Heart left ventricle (tissue), 16 donors: ENCODE results near the gene IGSF10. TPM values are rescaled to one million over a fixed set of nuclear protein-coding genes. Genes with fewer than 3 reads are reported as not detected.

Experiments
- ATAC-seq, 4 donors: fragments of 200-7000 bp; cut with Tn5 transposase; one replicate each; pipeline ENCODE4 v1.9.1; 2020 to 2022; ENCODE audit warnings: moderate library complexity in 4 of 4, mild to moderate bottlenecking in 3 of 4, moderate number of reproducible peaks in 1 of 4
- DNase-seq, 5 donors: peaks; one replicate each; pipeline ENCODE4 v3.0.0-alpha.2; 2020
- H3K27ac ChIP-seq, 12 donors: fragments of 200-600 bp; sonication (generic) in 4 of 12; one replicate each; pipeline versions ENCODE4 v1.5.0 to v1.8.0; 2016 to 2022; ENCODE audit warnings: mild to moderate bottlenecking in 2 of 12
- H3K27me3 ChIP-seq, 9 donors: fragments of 200-600 bp; sonication (generic) in 2 of 9; one replicate each; pipeline versions ENCODE4 v1.5.1 to v1.8.0; 2016 to 2022; ENCODE audit warnings: mild to moderate bottlenecking in 3 of 9
- H3K36me3 ChIP-seq, 9 donors: fragments of 200-600 bp; sonication (generic) in 2 of 9; one replicate each; pipeline versions ENCODE4 v1.5.0 to v1.8.0; 2018 to 2022; ENCODE audit warnings: mild to moderate bottlenecking in 2 of 9
- H3K4me1 ChIP-seq, 12 donors: fragments of 200-600 bp; sonication (generic) in 4 of 12; one replicate each; pipeline versions ENCODE4 v1.5.0 to v1.8.0; 2016 to 2022; ENCODE audit warnings: mild to moderate bottlenecking in 3 of 12
- H3K4me3 ChIP-seq, 12 donors: fragments of 200-600 bp; sonication (generic) in 4 of 12; one replicate each; pipeline versions ENCODE4 v1.5.0 to v1.8.0; 2017 to 2022; ENCODE audit warnings: mild to moderate bottlenecking in 9 of 12, moderate library complexity in 4 of 12
- H3K9me3 ChIP-seq, 12 donors: fragments of 200-600 bp; sonication (generic) in 4 of 12; one replicate each; pipeline versions ENCODE4 v1.5.0 to v1.8.0; 2016 to 2022; ENCODE audit warnings: mild to moderate bottlenecking in 1 of 12
- POLR2A ChIP-seq, 2 donors: fragments of 450-650 bp; IDR thresholded peaks; one replicate each; pipeline ENCODE4 v1.6.1; 2017; ENCODE audit warnings: antibody characterized with exemption in 2 of 2, mild to moderate bottlenecking in 2 of 2, moderate library complexity in 2 of 2
- WGBS, 4 donors: extraction: QIAGEN DNeasy Blood & Tissue Kit in 2 of 4; methylation state at CpG; one replicate each; pipeline versions ENCODE4 v1.1.5 to v1.1.7; 2013 to 2018; 5-methylcytosine and 5-hydroxymethylcytosine counted together
- intact Hi-C, 10 donors: fragments of 100-400 bp; cut with DNase I; formaldehyde crosslinking; loops; one replicate each; pipeline versions ENCODE4 v1.11.1 to v1.14.2; 2022
- polyA plus RNA-seq, 2 donors: library from polyadenylated mRNA; stranded (reverse); fragments of 200-250 nt; gene quantifications; one replicate each; pipeline ENCODE4 v1.2.3, GENCODE V29; 2013
- total RNA-seq, 9 donors: library from RNA; depleted of rRNA in 2 of 9; stranded (reverse); fragments of >200 nt in 2 of 9; fragmentation: NEBNext Ultra II Directional in 3 of 9; extraction: Animal tissue kit (Norgen Biotek cat#: 25700) in 3 of 9; gene quantifications; one replicate each; pipeline versions ENCODE4 v1.1.0 to v1.2.4, GENCODE V29; 2016 to 2023
- TF ChIP-seq, protein P1 (sequence below), 12 donors: fragments of 200-600 bp; sonication (generic) in 4 of 12; IDR thresholded peaks; one replicate each; pipeline versions ENCODE4 v1.5.0 to v1.8.0; 2018 to 2022; ENCODE audit warnings: antibody characterized with exemption in 12 of 12, mild to moderate bottlenecking in 5 of 12
- donor health status: ischemic (EF 13 %, LVEDD 7.1; RV severe dilation, severe dysfunction).
- donor health status: healthy with polysubstance abuse.
- donor health status: DM: no; HTN: yes; CAD: no.
- donor health status: DM: no; HTN: no; CAD: no.
- donor health status: ischemic (EF 25% LVEDD 6.9; RV normal size, moderate dysfunction).
- donor health status: ischemic (EF 25% LVEDD 5.7; RV mildly dilated, moderate dysfunction).
- donor health status: healthy.
- donor health status: DM: yes; HTN: yes; CAD: no.
- donor health status: ischemic (EF 35%, LVEDD 5.7; RV mildly dilated, moderate dysfunction).
- donor health status: nonischemic (EF 11% LVEDD 7.7; RV severe dilation, severe dysfunction).
- donor health status: DM: yes; HTN: yes; CAD: no.
- donor health status: PGD.
- donor health status: ischemic (EF 29% LVEDD 5.4; RV normal size, mild dysfunction).
- donor health status: nonischemic (EF 23%, LVEDD 6.1; RV moderate dilation, normal function).

Gene IGSF10
- total and polyA plus RNA-seq, 11 donors: 0.36 to 8.8 (median 1.2) TPM

DNA sequence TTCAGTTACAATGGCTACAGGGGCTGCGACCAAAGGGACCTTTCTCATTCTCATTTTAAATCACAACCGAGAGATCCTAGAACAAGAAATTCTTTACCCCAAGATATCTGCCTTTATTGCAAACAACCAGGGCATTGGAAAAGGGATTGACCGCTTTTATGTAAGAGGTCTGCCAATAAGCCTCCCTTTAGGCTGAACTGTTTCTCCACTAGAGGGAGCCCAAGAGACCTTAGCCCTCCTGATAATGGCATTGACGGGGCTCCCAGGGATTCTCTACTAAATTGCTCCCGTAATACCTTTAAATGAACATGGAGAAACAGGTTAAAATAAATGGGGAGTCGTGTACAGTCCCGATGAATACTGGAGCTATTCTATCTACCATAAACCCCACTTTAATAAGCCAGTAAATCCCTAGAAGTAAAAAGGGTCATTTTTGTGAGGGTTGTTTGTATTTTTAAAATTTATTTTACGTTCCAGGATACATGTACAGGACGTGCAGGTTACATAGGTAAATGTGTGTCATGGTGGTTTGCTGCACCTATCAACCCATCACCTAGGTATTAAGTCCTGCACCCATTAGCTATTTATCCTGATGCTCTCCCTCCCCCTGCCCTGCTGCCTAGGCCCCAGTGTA lies 7.5 kb upstream of the IGSF10 start:
- no peaks in the 10 kb centered on the region for H3K9me3 ChIP-seq
- no peaks in the 10 kb centered on the region for H3K27me3 ChIP-seq
- 45 to 53% (median 50%) methylated on average over 9 of the region's 9 CpGs for WGBS, 4 donors
- DNase-seq (peak in 1 of 5 donors; percentile 31), ATAC-seq (peak in 3 of 4 donors; percentile 58 to 76 (median 70))
- no peak overlapping the region for H3K4me3 ChIP-seq
- TF ChIP-seq, protein P1, sequence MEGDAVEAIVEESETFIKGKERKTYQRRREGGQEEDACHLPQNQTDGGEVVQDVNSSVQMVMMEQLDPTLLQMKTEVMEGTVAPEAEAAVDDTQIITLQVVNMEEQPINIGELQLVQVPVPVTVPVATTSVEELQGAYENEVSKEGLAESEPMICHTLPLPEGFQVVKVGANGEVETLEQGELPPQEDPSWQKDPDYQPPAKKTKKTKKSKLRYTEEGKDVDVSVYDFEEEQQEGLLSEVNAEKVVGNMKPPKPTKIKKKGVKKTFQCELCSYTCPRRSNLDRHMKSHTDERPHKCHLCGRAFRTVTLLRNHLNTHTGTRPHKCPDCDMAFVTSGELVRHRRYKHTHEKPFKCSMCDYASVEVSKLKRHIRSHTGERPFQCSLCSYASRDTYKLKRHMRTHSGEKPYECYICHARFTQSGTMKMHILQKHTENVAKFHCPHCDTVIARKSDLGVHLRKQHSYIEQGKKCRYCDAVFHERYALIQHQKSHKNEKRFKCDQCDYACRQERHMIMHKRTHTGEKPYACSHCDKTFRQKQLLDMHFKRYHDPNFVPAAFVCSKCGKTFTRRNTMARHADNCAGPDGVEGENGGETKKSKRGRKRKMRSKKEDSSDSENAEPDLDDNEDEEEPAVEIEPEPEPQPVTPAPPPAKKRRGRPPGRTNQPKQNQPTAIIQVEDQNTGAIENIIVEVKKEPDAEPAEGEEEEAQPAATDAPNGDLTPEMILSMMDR (IDR thresholded peaks at IDR 0.05): peak; percentile 71 to 91 (median 86)
- TF ChIP-seq POLR2A (IDR thresholded peaks at IDR 0.05): no peak
- H3K4me1 ChIP-seq: no peaks in the 10 kb centered on the region
- no peaks in the 10 kb centered on the region for H3K36me3 ChIP-seq
- H3K27ac ChIP-seq: no peak overlapping the region
- intact Hi-C loops: loop anchor here in 5 of 10 donors (5.0 to 10.0 kb wide), 4 partner anchors 366 to 449 kb away; no protein-coding TSS in a partner anchor

DNA sequence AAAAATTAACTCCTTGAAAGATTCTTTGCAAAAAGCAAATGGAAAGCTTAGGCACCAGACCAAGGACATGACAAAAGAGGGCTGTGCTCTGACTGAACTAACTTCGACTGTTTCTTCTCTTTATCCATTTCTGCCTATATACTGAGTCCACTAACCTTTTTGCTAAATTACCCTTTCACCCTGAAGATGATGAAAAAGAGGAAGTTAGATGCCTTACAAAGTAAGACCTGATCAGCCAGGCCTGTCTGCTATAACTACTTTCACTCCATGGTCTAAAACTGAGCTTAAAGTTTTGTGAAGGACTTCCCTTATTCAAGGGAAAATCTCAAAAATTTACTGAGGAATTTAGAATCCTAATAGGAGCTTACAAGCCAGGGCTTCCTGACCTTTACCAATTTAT lies 6.2 kb upstream of the IGSF10 start:
- no peaks in the 10 kb centered on the region for H3K4me1 ChIP-seq
- no peak overlapping the region for H3K27ac ChIP-seq
- H3K4me3 ChIP-seq: no peak overlapping the region
- no peaks in the 10 kb centered on the region for H3K9me3 ChIP-seq
- intact Hi-C loops: loop anchor here in 6 of 10 donors (2.0 to 10.0 kb wide), 5 partner anchors 368 to 454 kb away; no protein-coding TSS in a partner anchor
- no peaks in the 10 kb centered on the region for H3K36me3 ChIP-seq
- DNase-seq (no peak), ATAC-seq (no peak)
- TF ChIP-seq POLR2A (IDR thresholded peaks at IDR 0.05): no peak
- TF ChIP-seq, protein P1 (IDR thresholded peaks at IDR 0.05): no peak
- H3K27me3 ChIP-seq: peaks cover 0 to 2% (median 0%) of the 10 kb centered on the region in 9 donors
- 83 to 91% (median 86%) methylated on average over 1 of the region's 1 CpG for WGBS, 4 donors

DNA sequence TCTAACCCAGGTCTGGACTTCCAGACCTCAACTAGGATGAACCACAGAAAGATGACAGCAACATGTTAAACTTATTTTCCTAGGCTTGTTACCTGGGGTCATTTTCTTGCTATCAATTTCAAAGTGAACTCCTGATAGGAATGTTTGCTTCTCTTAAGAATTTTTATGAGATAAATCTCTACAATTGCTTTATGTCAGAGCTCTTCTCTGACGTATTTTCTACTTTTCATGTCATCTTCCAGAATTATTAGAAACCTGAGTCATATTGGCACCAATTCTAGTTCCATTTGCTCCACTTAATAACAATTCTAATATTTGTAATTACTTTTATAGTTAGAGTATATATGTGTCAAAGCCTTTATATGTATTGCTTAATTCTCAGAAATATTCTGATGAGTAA lies 2.1 kb upstream of the IGSF10 start:
- H3K4me3 ChIP-seq: no peak overlapping the region
- WGBS, 4 donors: 47 to 95% (median 86%) methylated on average over 1 of the region's 1 CpG
- no peak for DNase-seq
- no peaks in the 10 kb centered on the region for H3K36me3 ChIP-seq
- peaks cover 0 to 7% (median 0%) of the 10 kb centered on the region in 12 donors for H3K4me1 ChIP-seq
- H3K9me3 ChIP-seq: no peaks in the 10 kb centered on the region
- no peak overlapping the region for H3K27ac ChIP-seq
- H3K27me3 ChIP-seq: peaks cover 0 to 19% (median 8%) of the 10 kb centered on the region in 9 donors
- TF ChIP-seq, protein P1 (IDR thresholded peaks at IDR 0.05): no peak
- no peak for TF ChIP-seq POLR2A (IDR thresholded peaks at IDR 0.05)
- ATAC-seq: no peak
- intact Hi-C loops: loop anchor here in 1 of 10 donors (10.0 kb wide), 1 partner anchor 372 kb away; no protein-coding TSS in a partner anchor

DNA sequence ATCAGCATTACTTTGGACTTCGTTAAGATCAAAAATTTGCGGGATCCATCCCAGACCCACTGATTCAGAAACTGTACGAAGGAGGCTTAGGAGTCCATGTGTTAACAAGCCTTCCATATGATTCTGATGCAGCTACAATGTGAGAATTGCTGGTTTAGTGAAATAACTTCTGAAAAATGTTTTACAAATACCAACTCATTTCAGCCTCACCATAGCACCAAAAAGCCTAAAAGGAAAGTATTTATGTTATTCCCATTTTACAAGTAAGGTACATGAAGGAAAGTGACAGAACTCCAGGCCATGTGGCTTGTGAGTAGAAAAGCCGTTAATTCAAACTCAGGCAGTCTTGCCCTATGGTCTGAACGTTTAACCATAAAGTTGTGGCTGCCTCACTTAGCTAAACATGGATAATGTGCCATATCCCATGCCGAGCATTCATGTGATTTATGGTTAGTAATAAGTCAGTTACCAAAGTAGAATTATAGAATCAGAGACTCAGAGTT lies 1.5 kb upstream of the IGSF10 start:
- 88 to 92% (median 89%) methylated on average over 6 of the region's 6 CpGs for WGBS, 4 donors
- Histone ChIP-seq H3K27ac (no peak overlapping the region), H3K4me1 (peaks cover 0 to 7% (median 0%) of the 10 kb centered on the region in 12 donors), H3K36me3 (no peaks in the 10 kb centered on the region), H3K4me3 (no peak overlapping the region), H3K9me3 (no peaks in the 10 kb centered on the region), H3K27me3 (peaks cover 0 to 19% (median 8%) of the 10 kb centered on the region in 9 donors)
- TF ChIP-seq POLR2A (IDR thresholded peaks at IDR 0.05): no peak
- TF ChIP-seq, protein P1 (IDR thresholded peaks at IDR 0.05): no peak
- ATAC-seq (no peak), DNase-seq (no peak)
- intact Hi-C loops: loop anchor here in 1 of 10 donors (10.0 kb wide), 1 partner anchor 372 kb away; no protein-coding TSS in a partner anchor
